ENCODE measurements around the gene XIRP2. TPM values are rescaled to one million over a fixed set of nuclear protein-coding genes. Genes with fewer than 3 reads are reported as not detected.
"Not testable (repeated sequence)": the region's sequence is repeated elsewhere in the genome, so short reads cannot be mapped to it uniquely, and the experiment has no call there.

The XIRP2 gene
- total and polyA plus RNA-seq, 2 of the 4 experiments (the other 2 are of a cell fraction) = 0.05 to 0.18 TPM

- H3K18ac ChIP-seq (ENCODE audit: low read depth, low read length); BruUV-seq (replicated peaks); H4K91ac ChIP-seq (ENCODE audit: insufficient read depth, low read depth, low read length); H2BK20ac ChIP-seq (ENCODE audit: low read depth, low read length); H3K27me3 ChIP-seq (ENCODE audit: control insufficient read depth, insufficient read depth, low read length); H3K23ac ChIP-seq (ENCODE audit: low read depth, low read length); ATAC-seq (ENCODE audit: low read depth); H2BK5ac ChIP-seq (ENCODE audit: low read depth, low read length, poor library complexity, severe bottlenecking); H3K9me1 ChIP-seq (ENCODE audit: insufficient read depth, low read length); H3K9ac ChIP-seq (ENCODE audit: low read depth, low read length); H2AK5ac ChIP-seq (ENCODE audit: low read depth, low read length); H3K4ac ChIP-seq (ENCODE audit: low read depth, low read length); H2BK120ac ChIP-seq (ENCODE audit: low read depth, low read length); H3K27ac ChIP-seq (ENCODE audit: insufficient read depth, low read length); dilution Hi-C loops (cut with HindIII; ENCODE audit: low sequenced_read_pairs, unreplicated experiment); H2BK15ac ChIP-seq (ENCODE audit: low read depth, low read length); H3K79me1 ChIP-seq (ENCODE audit: low read depth in 1 of 2, low read length in 2 of 2); H2AK9ac ChIP-seq (replicated peaks; ENCODE audit: low read depth, low read length, poor library complexity); H3K9me3 ChIP-seq (ENCODE audit: control insufficient read depth, insufficient read depth, low read length); H3K4me2 ChIP-seq (ENCODE audit: low read depth, low read length); DNase-seq; H3K56ac ChIP-seq (ENCODE audit: extremely low read depth, insufficient read depth, low read length); H3K4me3 ChIP-seq (ENCODE audit: insufficient read depth, low read depth, low read length); H4K20me1 ChIP-seq (ENCODE audit: insufficient read depth, low read length); H4K8ac ChIP-seq (ENCODE audit: low read depth in 2 of 2, low read length in 2 of 2); H3K4me1 ChIP-seq (ENCODE audit: control insufficient read depth, insufficient read depth, low read length); in situ Hi-C loops (cut with MboI; ENCODE audit: low sequenced_read_pairs); intact Hi-C loops (cut with micrococcal nuclease); H2AFZ ChIP-seq (replicated peaks; ENCODE audit: low read length, poor library complexity); H3K14ac ChIP-seq (replicated peaks; ENCODE audit: low read depth, low read length); H3K36me3 ChIP-seq (ENCODE audit: control insufficient read depth, insufficient read depth, low read length); POLR2A ChIA-PET (ENCODE audit: unreplicated experiment); H4K5ac ChIP-seq (ENCODE audit: low read depth, low read length): not testable (repeated sequence)
- CTCF ChIA-PET = interaction anchor here (0.6 kb wide), 1 partner anchor 79 kb away, joined by 3 read pairs; no protein-coding TSS in a partner anchor
- no CpG with 5 or more reads among the region's 3 CpGs for WGBS, 2 experiments (ENCODE audit: extremely low coverage in 2 of 2, insufficient read length in 1 of 2)
These were observed 146.7 kb downstream of the XIRP2 start for GRCh38 chr2:167034976-167035375.
